ENCODE results near the gene DEPP1.

GRCh38 chr10:45006276-45007030 is 27.8 kb upstream of the DEPP1 start:
- TF ChIP-seq, protein P1, sequence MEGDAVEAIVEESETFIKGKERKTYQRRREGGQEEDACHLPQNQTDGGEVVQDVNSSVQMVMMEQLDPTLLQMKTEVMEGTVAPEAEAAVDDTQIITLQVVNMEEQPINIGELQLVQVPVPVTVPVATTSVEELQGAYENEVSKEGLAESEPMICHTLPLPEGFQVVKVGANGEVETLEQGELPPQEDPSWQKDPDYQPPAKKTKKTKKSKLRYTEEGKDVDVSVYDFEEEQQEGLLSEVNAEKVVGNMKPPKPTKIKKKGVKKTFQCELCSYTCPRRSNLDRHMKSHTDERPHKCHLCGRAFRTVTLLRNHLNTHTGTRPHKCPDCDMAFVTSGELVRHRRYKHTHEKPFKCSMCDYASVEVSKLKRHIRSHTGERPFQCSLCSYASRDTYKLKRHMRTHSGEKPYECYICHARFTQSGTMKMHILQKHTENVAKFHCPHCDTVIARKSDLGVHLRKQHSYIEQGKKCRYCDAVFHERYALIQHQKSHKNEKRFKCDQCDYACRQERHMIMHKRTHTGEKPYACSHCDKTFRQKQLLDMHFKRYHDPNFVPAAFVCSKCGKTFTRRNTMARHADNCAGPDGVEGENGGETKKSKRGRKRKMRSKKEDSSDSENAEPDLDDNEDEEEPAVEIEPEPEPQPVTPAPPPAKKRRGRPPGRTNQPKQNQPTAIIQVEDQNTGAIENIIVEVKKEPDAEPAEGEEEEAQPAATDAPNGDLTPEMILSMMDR (IDR thresholded peaks at IDR 0.05; ENCODE audit: insufficient read depth, low read length) = no peak
- TF ChIP-seq GABPA (IDR thresholded peaks at IDR 0.05; ENCODE audit: low read depth) (no peak), POLR2AphosphoS5 (IDR thresholded peaks at IDR 0.05; ENCODE audit: low read depth) (no peak)
- TF ChIP-seq, protein P2, sequence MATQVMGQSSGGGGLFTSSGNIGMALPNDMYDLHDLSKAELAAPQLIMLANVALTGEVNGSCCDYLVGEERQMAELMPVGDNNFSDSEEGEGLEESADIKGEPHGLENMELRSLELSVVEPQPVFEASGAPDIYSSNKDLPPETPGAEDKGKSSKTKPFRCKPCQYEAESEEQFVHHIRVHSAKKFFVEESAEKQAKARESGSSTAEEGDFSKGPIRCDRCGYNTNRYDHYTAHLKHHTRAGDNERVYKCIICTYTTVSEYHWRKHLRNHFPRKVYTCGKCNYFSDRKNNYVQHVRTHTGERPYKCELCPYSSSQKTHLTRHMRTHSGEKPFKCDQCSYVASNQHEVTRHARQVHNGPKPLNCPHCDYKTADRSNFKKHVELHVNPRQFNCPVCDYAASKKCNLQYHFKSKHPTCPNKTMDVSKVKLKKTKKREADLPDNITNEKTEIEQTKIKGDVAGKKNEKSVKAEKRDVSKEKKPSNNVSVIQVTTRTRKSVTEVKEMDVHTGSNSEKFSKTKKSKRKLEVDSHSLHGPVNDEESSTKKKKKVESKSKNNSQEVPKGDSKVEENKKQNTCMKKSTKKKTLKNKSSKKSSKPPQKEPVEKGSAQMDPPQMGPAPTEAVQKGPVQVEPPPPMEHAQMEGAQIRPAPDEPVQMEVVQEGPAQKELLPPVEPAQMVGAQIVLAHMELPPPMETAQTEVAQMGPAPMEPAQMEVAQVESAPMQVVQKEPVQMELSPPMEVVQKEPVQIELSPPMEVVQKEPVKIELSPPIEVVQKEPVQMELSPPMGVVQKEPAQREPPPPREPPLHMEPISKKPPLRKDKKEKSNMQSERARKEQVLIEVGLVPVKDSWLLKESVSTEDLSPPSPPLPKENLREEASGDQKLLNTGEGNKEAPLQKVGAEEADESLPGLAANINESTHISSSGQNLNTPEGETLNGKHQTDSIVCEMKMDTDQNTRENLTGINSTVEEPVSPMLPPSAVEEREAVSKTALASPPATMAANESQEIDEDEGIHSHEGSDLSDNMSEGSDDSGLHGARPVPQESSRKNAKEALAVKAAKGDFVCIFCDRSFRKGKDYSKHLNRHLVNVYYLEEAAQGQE (IDR thresholded peaks at IDR 0.05; ENCODE audit: insufficient replicate concordance, low read depth) = no peak

Data from HL-60 (cell line).